SW 1271 (cell line): ENCODE results near the gene MC1R.
"Not testable (repeated sequence)": the region's sequence is repeated elsewhere in the genome, so short reads cannot be mapped to it uniquely, and the experiment has no call there.

ENCODE experiments used
- DNase-seq, 2 experiments: peaks; one replicate each; lab custom pipeline; 2025; lab: John Stamatoyannopoulos, UW

The MC1R gene

DNA sequence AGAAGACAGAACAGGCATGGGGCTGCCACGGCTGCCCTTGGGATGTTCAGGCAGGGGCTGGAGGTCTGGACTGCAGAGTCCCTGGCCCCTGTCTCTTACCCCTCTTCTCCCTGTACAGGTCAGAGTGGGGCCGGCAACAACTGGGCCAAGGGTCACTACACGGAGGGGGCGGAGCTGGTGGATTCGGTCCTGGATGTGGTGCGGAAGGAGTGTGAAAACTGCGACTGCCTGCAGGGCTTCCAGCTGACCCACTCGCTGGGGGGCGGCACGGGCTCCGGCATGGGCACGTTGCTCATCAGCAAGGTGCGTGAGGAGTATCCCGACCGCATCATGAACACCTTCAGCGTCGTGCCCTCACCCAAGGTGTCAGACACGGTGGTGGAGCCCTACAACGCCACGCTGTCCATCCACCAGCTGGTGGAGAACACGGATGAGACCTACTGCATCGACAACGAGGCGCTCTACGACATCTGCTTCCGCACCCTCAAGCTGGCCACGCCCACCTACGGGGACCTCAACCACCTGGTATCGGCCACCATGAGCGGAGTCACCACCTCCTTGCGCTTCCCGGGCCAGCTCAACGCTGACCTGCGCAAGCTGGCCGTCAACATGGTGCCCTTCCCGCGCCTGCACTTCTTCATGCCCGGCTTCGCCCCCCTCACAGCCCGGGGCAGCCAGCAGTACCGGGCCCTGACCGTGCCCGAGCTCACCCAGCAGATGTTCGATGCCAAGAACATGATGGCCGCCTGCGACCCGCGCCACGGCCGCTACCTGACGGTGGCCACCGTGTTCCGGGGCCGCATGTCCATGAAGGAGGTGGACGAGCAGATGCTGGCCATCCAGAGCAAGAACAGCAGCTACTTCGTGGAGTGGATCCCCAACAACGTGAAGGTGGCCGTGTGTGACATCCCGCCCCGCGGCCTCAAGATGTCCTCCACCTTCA is 16.2 kb downstream of the MC1R start:
- no peak for DNase-seq

DNA sequence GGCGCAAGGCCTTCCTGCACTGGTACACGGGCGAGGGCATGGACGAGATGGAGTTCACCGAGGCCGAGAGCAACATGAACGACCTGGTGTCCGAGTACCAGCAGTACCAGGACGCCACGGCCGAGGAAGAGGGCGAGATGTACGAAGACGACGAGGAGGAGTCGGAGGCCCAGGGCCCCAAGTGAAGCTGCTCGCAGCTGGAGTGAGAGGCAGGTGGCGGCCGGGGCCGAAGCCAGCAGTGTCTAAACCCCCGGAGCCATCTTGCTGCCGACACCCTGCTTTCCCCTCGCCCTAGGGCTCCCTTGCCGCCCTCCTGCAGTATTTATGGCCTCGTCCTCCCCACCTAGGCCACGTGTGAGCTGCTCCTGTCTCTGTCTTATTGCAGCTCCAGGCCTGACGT is 17.0 kb downstream of the MC1R start:
- DNase-seq: not testable (repeated sequence)

DNA sequence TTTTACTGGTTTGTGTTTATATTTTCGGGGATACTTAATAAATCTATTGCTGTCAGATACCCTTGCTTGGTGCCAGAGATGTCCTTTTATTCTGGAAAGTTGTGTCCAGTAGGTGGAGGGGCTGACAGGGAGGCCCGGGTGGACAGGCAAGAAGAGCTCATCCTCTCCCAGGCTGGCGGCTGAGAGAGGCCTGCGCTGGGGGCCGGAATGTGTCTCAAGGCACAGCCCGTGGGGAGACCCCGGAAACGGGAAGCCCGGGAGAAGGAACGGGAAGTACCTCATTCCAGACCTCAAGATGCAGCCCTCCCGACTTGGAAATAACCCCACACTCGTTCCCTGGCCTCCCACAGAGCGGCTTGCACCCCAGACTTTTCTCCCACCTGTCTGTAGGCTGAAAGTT is 17.4 kb downstream of the MC1R start:
- no peak for DNase-seq

DNA sequence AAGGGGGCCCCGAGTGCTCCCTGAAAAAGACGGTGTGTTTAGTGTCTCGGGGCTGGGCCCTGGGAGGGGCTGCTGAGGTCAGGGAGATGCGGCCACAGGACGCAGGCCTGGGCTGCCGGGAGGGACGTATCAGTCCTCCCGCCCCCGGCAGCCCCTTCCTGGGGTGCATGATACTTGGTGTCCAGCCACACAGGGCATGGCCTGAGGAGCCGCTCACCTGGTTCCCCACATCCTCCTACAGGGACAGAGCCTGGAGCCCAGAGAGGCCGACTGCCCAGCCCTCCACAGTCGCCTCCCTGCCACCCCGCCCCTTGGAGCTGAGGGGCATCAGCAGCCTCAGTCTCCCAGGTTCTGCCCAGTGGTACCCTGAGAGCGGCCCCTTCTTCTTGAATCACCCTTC is 17.8 kb downstream of the MC1R start:
- DNase-seq: no peak

DNA sequence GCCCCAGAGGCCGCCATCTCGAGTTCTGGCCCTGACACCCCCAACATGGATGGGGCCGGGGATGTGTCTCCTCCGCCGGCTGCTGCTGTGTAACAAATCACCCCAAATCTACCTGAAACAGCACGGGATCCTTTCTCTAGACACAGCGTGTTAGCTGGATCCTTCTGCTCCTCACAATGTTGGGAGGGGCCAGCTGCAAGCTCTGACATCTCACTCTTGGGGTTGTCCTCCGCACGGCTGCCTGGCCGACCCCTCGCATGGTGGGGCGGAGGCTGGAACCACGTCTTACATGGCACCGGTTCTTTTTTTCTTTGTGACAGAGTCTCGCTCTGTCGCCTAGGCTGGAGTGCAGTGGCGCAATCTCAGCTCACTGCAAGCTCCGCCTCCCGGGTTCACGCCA is 18.3 kb downstream of the MC1R start:
- DNase-seq: no peak

DNA sequence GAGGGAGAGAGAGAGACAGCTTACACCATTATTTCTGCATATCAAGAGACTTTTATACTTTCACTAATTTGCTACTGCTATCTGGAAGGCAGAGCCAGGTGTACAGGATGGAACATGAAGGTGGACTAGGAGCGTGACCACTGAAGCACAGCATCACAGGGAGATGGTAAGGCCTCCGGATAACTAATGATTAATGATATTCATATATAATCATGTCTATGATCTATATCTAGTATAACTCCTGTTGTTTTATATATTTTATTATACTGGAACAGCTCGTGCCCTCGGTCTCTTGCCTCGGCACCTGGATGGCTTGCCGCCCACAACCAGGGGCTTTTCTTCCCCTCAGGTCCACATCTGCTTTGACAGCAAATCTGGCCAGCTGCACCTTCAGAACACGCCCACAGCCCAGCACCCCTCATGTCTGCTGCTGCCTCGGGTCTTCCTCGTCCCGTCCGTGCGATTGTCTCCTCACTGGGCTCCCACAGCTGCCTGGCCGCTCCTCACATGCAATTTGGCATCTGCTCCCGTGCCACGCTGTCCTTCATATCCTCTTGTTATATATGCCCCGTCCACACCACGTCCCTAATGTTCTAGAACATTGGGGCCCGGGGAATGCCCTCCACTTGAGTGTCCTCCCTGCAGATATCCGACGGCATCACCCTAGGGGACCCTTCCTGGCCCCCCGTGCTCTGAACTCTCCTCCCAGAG is 19.7 kb downstream of the MC1R start:
- DNase-seq: no peak

DNA sequence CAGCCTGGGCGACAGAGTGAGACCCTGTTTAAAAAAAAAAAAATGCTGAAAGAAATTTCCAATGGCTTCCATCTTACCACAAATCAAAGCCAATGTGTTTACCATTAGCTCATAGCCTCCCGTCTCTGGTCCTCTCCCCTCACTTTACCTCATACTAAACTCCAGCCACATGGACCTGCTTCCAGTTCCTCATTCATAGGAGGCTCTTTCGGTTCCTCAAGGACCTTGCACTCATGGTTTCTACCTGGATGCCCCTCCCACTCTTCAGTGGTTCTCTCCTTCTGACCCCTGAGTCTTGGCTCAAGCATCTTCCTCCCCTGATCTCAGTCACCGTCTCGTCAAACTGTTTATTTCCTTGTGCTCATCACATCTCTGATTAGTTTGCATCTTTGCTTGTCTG is 26.1 kb downstream of the MC1R start:
- DNase-seq: no peak

DNA sequence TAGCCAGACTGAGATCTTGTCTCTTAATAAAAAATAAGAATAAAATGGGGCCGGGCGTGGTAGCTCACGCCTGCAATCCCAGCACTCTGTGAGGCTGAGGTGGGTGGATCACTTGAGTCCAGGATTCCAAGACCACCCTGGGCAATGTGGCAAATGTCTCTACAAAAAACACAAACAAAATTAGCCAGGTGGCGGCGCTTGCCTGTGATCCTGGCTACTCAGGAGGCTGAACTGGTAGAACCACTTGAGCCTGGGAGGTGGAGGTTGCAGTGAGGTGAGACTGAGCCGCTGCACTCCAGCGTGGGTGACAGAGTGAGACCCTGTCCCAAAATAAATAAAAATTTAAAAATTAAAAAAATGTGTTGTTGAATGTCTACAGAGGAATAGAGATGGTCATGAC is 27.0 kb downstream of the MC1R start:
- no peak for DNase-seq

DNA sequence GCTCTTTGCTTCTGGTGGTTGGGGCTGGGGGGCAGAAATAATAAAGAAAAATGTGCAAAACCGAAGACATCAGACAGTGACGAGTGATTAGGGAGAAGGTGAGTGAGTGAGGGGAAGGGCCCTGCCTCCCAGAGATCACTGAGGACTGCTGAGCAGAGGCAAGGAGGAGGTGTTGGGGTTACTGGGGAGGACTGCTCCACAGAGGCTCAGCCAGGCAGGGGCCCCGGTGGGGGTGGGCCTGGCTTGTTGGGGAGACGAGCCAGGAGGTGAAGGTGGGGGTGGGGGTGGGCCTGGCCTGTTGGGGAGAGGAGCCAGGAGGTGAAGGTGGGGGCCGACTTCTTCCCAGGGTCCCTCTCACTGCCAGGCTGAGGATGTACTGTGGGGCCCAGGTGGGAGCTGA is 27.9 kb downstream of the MC1R start:
- DNase-seq: no peak

DNA sequence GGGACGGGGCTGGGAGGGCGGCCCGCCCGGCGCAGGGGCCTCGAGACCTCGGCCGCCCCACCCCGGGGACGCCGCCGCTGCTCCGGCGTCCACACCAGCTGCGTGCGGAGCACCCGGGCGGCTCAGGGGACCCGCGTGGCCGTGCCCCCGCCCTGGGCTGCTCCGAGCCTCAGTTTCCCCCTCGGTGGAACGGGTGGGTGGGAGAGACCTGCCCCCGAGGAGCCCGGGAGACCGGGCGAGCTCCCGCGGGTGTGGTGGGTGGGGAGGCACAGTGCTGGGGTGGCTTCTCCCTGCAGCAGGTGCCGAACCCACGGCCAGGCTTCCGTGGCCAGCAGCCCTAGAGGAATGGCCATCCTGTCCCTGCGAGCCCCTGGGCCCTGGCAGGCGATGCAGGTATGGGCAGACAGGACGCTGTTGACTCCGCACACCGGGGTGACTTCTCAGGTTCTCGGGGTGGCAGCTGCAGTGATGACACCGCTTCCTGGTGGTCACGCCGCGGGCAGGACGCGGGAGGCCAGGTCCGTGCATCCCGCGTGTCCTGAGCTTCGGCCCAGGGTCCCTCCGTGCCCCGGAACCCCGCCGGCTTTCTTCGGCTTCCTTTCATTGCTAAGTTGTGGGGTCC is 30.6 kb downstream of the MC1R start:
- no peak for DNase-seq

DNA sequence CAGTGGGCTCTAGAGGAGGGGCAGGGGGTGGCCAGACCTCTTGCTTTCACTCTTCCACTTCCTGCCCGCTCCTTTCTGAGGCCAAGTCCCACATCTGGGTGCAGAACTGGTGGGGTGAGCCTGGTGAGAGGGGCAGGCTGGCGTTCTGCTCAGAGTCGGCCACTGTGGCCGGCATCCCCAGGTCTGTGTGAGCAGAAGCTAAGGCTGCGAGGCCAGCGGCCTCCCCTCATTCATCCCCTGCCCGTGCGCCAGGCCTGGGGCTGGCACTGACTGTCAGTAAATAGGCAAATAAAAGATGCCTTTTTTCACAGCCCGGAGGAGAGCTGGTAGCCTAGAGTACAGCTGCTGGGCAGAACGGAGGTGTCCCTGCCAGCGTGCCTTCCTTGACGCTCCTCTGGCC is 31.1 kb downstream of the MC1R start:
- no peak for DNase-seq

DNA sequence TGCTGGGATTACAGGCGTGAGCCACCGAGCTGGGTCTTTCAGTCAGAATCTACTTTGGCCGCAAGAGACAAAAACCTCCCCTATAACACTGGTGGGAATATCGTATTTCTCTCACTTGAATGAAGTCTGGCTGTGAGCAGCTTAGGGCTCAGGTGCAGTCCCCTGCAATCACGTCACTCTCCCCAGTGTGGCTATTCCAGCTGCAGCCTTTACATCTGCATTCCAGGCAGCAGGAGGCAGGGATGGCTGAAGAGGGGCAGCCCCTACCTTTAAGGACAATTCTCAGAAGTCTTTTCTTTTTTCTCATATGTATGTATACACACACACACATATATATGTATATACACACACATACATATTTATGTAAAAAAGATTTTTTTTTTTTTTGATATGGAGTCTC is 32.8 kb downstream of the MC1R start:
- no peak for DNase-seq

DNA sequence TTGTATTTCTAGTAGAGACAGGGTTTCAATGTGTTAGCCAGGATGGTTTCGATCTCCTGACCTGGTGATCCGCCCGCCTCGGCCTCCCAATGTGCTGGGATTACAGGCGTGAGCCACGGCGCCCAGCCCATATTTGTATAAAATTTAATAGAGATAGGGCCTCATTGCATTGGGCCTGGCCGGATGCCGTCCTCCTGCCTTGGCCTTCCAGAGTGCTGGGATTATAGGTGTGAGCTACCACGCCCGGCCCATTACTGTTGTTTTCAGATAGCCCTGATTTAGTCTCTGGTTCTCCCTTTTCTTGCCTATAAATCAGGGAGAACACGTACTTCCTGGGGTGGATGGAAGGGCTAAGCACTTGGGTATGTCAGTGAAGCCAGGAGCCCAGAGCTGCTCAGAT is 33.4 kb downstream of the MC1R start:
- DNase-seq: no peak

DNA sequence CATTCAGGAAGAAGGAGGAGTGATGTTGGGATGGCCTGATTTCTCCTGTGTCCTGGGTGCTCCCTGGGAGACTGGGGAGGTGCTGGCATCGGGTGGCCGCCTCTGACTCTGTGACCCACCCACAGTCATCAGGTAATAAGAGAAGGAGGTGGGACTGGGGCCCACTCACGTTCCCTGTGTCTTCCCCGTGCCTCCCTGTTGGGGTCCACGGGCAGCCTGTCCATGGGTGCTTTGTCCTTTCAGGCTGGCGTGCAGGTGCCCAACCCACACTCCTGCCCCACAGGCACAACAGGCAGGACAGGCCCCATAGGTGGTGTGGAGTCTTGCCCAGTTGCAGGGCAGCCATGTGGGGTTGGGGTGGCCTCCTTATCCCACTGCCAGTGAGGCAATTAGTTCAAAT is 33.9 kb downstream of the MC1R start:
- DNase-seq: no peak

DNA sequence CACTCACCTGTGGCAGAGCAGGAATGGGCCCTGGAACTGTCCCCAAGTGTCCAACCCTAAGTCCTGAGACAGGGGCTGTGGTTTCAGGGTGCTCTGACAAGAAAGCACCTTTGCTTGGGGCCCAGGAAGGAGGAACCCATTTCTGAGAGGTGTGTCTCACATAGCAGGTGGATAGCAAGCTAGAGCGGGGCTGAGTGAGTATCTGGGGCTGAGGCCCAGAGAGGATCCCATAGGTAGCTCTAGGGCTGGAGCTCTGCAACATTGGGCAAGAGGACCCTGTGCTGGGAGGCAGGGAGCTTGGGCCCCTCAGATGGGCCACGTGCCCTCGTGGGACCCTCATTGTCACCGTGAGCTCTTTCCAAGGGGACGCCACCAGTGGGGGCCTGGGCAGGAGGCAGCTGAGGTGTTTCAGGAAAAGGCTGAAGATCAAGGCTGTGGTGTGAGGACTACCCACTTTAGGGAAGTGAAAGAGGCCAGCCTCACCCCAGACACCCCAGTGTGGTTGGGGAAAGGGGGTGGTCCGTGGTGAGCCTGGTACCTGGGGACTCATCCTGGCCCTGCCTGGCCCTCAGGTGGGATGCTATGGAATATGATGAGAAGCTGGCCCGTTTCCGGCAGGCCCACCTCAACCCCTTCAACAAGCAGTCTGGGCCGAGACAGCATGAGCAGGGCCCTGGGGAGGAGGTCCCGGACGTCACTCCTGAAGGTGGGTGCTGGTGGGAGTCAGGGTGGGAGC is 35.2 kb downstream of the MC1R start:
- DNase-seq: no peak

DNA sequence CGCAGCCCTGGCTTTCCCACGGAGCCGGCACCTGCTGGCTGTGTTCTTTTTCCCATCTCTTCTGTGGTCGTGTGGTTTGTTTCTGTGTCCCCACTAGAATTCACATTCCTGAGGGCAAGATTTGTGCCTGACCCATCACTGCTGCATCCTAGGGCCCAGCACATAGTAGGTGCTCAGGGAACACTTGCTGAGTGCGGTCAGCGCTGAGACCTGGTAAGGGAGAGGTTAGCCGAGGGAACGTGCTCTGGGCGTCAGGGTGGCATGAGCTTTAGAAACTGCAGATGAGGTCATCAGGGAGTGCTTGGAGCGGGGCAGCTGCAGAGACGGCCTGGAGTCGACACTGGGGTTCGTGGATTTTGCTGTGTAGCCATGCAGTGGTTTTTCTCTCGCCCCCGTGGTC is 35.8 kb downstream of the MC1R start:
- DNase-seq: no peak

DNA sequence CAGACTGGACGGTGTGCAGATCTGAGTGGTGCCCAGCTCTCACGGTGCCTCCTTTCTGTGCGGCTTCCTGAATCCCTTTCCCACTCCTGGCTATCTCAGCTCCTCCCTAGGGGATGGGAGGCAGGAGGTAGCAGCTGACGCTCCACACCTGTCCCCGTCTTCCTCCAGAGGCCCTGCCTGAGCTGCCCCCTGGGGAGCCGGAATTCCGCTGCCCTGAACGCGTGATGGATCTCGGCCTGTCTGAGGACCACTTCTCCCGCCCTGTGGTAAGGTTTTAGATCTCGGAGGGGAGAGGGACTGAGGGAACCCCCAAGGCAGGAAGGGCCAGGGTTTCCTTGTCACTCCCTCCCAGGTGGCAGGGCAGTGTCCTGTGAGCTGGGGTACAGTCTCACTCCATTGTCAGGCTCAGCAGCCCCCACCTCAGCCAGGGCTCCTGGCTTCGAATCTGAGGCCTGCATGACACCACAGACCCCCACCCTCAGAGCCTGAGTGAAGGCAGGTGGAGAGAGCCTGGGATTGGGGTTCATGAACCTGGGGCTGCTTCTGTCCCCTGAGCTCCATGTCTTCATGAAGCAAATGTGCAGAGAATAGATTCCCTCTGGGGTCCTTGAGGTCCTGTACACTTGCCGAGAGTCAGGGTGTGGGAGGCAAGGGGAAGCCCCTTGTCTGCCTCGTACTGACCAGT is 36.5 kb downstream of the MC1R start:
- no peak for DNase-seq

DNA sequence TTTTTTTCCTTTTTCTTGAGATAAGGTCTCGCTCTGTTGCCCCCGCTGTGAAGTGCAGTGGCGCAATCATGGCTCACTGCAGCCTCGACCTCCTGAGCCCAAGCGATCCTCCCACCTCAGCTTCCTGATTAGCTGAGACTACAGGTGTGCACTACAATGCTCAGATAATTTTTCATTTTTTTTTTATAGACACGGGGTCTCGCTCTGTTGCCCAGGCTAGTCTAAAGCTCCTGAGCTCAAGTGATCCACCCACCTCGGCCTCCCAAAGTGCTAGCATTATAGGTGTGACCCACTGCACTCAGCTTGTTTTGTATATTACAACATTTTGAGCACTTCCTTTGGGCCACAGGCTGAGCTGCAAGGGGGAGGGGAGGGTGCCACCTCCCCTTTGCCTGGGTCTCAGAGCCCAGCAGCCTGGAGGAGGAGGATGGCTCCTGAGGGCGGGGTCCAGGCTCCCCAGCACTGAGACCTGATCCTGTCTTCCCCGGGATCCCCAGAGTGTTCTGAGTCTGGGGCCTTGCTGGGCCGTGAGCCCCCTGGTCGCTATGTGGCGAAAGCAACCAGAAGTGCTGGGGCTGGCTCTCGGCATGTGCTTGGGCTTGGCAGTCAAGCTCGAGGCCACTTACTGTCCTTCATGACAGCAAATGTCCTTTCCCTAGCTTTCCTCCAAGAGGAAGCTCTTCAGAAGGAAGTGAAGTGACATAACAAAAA is 38.0 kb downstream of the MC1R start:
- no peak for DNase-seq

DNA sequence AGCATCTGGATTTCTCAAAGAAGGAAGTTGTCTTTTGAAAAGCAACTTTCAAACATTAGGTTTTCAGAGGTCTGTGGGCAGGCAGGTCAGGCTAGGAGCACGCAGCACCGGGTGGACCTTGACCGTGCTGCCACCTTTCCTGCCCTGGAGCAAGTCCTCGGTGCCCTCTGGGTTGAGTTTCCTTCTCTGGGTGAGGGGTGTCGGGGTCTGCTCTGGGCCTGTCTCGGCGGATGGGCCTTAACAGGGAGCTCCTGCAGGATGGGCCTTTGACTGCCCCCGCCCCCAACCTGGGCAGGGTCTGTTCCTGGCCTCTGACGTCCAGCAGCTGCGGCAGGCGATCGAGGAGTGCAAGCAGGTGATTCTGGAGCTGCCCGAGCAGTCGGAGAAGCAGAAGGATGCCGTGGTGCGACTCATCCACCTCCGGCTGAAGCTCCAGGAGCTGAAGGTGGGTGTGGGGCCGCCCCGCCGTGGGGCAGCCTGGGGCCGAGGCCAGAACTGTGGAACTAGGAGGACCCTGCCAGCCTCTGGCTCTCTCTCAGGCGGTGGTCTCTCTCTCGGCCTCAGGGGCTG is 38.6 kb downstream of the MC1R start:
- no peak for DNase-seq

DNA sequence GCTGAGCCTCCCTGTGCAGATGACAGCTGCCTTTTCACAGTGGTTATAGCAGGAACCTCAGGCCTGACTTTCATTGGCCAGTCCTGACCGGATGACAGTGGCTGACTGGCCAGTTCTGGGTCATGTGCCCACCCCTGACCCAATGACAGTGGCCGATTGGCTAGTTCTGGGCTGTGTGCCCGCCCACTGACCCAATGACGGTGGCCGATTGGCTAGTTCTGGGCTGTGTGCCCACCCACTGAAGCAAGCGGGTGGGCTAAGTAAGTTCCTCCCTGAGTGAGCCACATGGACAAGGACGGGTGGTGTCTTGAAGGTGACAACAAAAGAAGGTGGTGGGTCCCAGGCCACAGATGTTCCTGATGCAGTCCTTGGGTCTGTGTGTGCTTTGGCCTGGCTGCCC is 39.4 kb downstream of the MC1R start:
- peak in 1 of 2 experiments; percentile 41 for DNase-seq

DNA sequence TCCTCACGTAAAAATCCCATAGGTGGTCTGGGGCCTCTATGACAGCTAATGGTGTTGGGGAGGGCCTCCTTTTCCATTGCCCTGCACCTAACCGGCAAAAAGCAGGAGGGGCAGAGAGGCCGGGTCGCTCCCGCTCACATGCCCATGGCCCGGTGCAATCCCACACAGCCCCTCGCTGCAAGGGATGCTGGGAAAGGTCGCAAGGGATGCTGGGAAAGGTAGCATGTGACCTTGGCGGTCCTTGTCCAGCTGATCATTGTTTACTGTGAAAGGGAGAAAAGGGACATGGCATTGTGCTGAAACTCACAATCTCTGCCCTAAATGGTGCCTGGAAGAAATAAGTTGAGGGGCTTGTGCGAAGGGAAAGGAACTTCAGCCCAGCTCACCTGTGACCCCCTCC is 39.9 kb downstream of the MC1R start:
- no peak for DNase-seq
